ENCODE measurements around the gene ELAVL1.

ELAVL1 gene

GRCh38 chr19:7977021-7977722 lies 28.3 kb downstream of the ELAVL1 start:
- Histone ChIP-seq H3K4me3 (ENCODE audit: low read length) (no peak overlapping the region), H3K4me1 (ENCODE audit: control insufficient read depth, low read depth, low read length) (no peaks in the 10 kb centered on the region), H3K27me3 (ENCODE audit: control insufficient read depth, insufficient read depth, low read length) (no peaks in the 10 kb centered on the region), H3K9me3 (ENCODE audit: control insufficient read depth, low read depth, low read length) (no peaks in the 10 kb centered on the region), H3K27ac (ENCODE audit: low read length) (no peak overlapping the region), H3K9ac (ENCODE audit: low read length) (no peak overlapping the region), H3K36me3 (ENCODE audit: control insufficient read depth, low read depth, low read length) (peaks cover 70% of the 10 kb centered on the region)

GRCh38 chr19:7976461-7976860 lies 29.0 kb downstream of the ELAVL1 start:
- H3K9ac ChIP-seq (ENCODE audit: low read length) = no peak overlapping the region
- H3K9me3 ChIP-seq (ENCODE audit: control insufficient read depth, low read depth, low read length) = no peaks in the 10 kb centered on the region
- no peak overlapping the region for H3K4me3 ChIP-seq (ENCODE audit: low read length)
- H3K36me3 ChIP-seq (ENCODE audit: control insufficient read depth, low read depth, low read length) = peaks cover 71% of the 10 kb centered on the region
- H3K4me1 ChIP-seq (ENCODE audit: control insufficient read depth, low read depth, low read length) = no peaks in the 10 kb centered on the region
- H3K27me3 ChIP-seq (ENCODE audit: control insufficient read depth, insufficient read depth, low read length) = no peaks in the 10 kb centered on the region
- H3K27ac ChIP-seq (ENCODE audit: low read length) = no peak overlapping the region

- Histone ChIP-seq H3K9me3 (ENCODE audit: control insufficient read depth, low read depth, low read length) (no peaks in the 10 kb centered on the region), H3K4me3 (ENCODE audit: low read length) (no peak overlapping the region), H3K36me3 (ENCODE audit: control insufficient read depth, low read depth, low read length) (peaks cover 60% of the 10 kb centered on the region), H3K9ac (ENCODE audit: low read length) (no peak overlapping the region), H3K27me3 (ENCODE audit: control insufficient read depth, insufficient read depth, low read length) (no peaks in the 10 kb centered on the region), H3K27ac (ENCODE audit: low read length) (no peak overlapping the region), H3K4me1 (ENCODE audit: control insufficient read depth, low read depth, low read length) (no peaks in the 10 kb centered on the region)
These were observed 30.4 kb downstream of the ELAVL1 start for GRCh38 chr19:7975037-7975436.

GRCh38 chr19:7973883-7974282 lies 31.6 kb downstream of the ELAVL1 start:
- no peak overlapping the region for H3K27ac ChIP-seq (ENCODE audit: low read length)

GRCh38 chr19:7971553-7972520 lies 33.6 kb downstream of the ELAVL1 start:
- H3K9ac ChIP-seq (ENCODE audit: low read length) = no peak overlapping the region
- H3K27ac ChIP-seq (ENCODE audit: low read length) = no peak overlapping the region
- H3K4me1 ChIP-seq (ENCODE audit: control insufficient read depth, low read depth, low read length) = peaks cover 8% of the 10 kb centered on the region
- no peaks in the 10 kb centered on the region for H3K27me3 ChIP-seq (ENCODE audit: control insufficient read depth, insufficient read depth, low read length)
- peaks cover 52% of the 10 kb centered on the region for H3K36me3 ChIP-seq (ENCODE audit: control insufficient read depth, low read depth, low read length)
- H3K4me3 ChIP-seq (ENCODE audit: low read length) = no peak overlapping the region
- no peaks in the 10 kb centered on the region for H3K9me3 ChIP-seq (ENCODE audit: control insufficient read depth, low read depth, low read length)

More at GRCh38 chr19:7973883-7974282, 31.6 kb downstream of the ELAVL1 start:
- H3K27me3 ChIP-seq (ENCODE audit: control insufficient read depth, insufficient read depth, low read length) = no peaks in the 10 kb centered on the region
- peaks cover 49% of the 10 kb centered on the region for H3K36me3 ChIP-seq (ENCODE audit: control insufficient read depth, low read depth, low read length)
- H3K4me1 ChIP-seq (ENCODE audit: control insufficient read depth, low read depth, low read length) = peaks cover 7% of the 10 kb centered on the region
- no peak overlapping the region for H3K9ac ChIP-seq (ENCODE audit: low read length)
- H3K9me3 ChIP-seq (ENCODE audit: control insufficient read depth, low read depth, low read length) = no peaks in the 10 kb centered on the region
- H3K4me3 ChIP-seq (ENCODE audit: low read length) = no peak overlapping the region

GRCh38 chr19:7970716-7971448 lies 34.6 kb downstream of the ELAVL1 start:
- Histone ChIP-seq H3K4me1 (ENCODE audit: control insufficient read depth, low read depth, low read length) (peaks cover 8% of the 10 kb centered on the region), H3K4me3 (ENCODE audit: low read length) (no peak overlapping the region), H3K9ac (ENCODE audit: low read length) (no peak overlapping the region), H3K27ac (ENCODE audit: low read length) (peak overlapping the region; percentile 24), H3K27me3 (ENCODE audit: control insufficient read depth, insufficient read depth, low read length) (no peaks in the 10 kb centered on the region), H3K36me3 (ENCODE audit: control insufficient read depth, low read depth, low read length) (peaks cover 59% of the 10 kb centered on the region), H3K9me3 (ENCODE audit: control insufficient read depth, low read depth, low read length) (no peaks in the 10 kb centered on the region)

- H3K9ac ChIP-seq (ENCODE audit: low read length) = peak overlapping the region; percentile 29
- H3K27ac ChIP-seq (ENCODE audit: low read length) = peak overlapping the region; percentile 52
- peaks cover 66% of the 10 kb centered on the region for H3K36me3 ChIP-seq (ENCODE audit: control insufficient read depth, low read depth, low read length)
These were observed 35.9 kb downstream of the ELAVL1 start for GRCh38 chr19:7969555-7969939.

GRCh38 chr19:7968796-7969554 lies 36.5 kb downstream of the ELAVL1 start:
- no peaks in the 10 kb centered on the region for H3K27me3 ChIP-seq (ENCODE audit: control insufficient read depth, insufficient read depth, low read length)
- H3K9me3 ChIP-seq (ENCODE audit: control insufficient read depth, low read depth, low read length) = no peaks in the 10 kb centered on the region
- H3K36me3 ChIP-seq (ENCODE audit: control insufficient read depth, low read depth, low read length) = peaks cover 66% of the 10 kb centered on the region
- peak overlapping the region; percentile 29 for H3K9ac ChIP-seq (ENCODE audit: low read length)
- H3K27ac ChIP-seq (ENCODE audit: low read length) = peak overlapping the region; percentile 52
- H3K4me3 ChIP-seq (ENCODE audit: low read length) = peak overlapping the region; percentile 11
- peaks cover 8% of the 10 kb centered on the region for H3K4me1 ChIP-seq (ENCODE audit: control insufficient read depth, low read depth, low read length)

More at GRCh38 chr19:7969555-7969939, 35.9 kb downstream of the ELAVL1 start:
- Histone ChIP-seq H3K4me1 (ENCODE audit: control insufficient read depth, low read depth, low read length) (peaks cover 8% of the 10 kb centered on the region), H3K27me3 (ENCODE audit: control insufficient read depth, insufficient read depth, low read length) (no peaks in the 10 kb centered on the region), H3K4me3 (ENCODE audit: low read length) (peak overlapping the region; percentile 11), H3K9me3 (ENCODE audit: control insufficient read depth, low read depth, low read length) (no peaks in the 10 kb centered on the region)

GRCh38 chr19:7968008-7968795 lies 37.2 kb downstream of the ELAVL1 start:
- H3K4me1 ChIP-seq (ENCODE audit: control insufficient read depth, low read depth, low read length) = peaks cover 8% of the 10 kb centered on the region
- H3K9me3 ChIP-seq (ENCODE audit: control insufficient read depth, low read depth, low read length) = no peaks in the 10 kb centered on the region
- no peaks in the 10 kb centered on the region for H3K27me3 ChIP-seq (ENCODE audit: control insufficient read depth, insufficient read depth, low read length)
- H3K36me3 ChIP-seq (ENCODE audit: control insufficient read depth, low read depth, low read length) = peaks cover 66% of the 10 kb centered on the region
- no peak overlapping the region for H3K4me3 ChIP-seq (ENCODE audit: low read length)
- H3K27ac ChIP-seq (ENCODE audit: low read length) = no peak overlapping the region
- no peak overlapping the region for H3K9ac ChIP-seq (ENCODE audit: low read length)

- Histone ChIP-seq H3K4me3 (ENCODE audit: low read length) (no peak overlapping the region), H3K4me1 (ENCODE audit: control insufficient read depth, low read depth, low read length) (peaks cover 8% of the 10 kb centered on the region), H3K36me3 (ENCODE audit: control insufficient read depth, low read depth, low read length) (peaks cover 73% of the 10 kb centered on the region), H3K27ac (ENCODE audit: low read length) (no peak overlapping the region), H3K9ac (ENCODE audit: low read length) (no peak overlapping the region), H3K9me3 (ENCODE audit: control insufficient read depth, low read depth, low read length) (no peaks in the 10 kb centered on the region), H3K27me3 (ENCODE audit: control insufficient read depth, insufficient read depth, low read length) (no peaks in the 10 kb centered on the region)
These were observed 39.3 kb downstream of the ELAVL1 start for GRCh38 chr19:7965921-7966665.
